Pancreas (tissue), 10 donors: ENCODE data around the gene NOG. TPM values are rescaled to one million over a fixed set of nuclear protein-coding genes. Genes with fewer than 3 reads are reported as not detected.

Experiments used
- ATAC-seq, 4 donors: fragments of 200-7000 bp; cut with Tn5 transposase; one replicate each; pipeline versions ENCODE4 v1.8.0 to v1.9.1; 2020; ENCODE audit warnings: mild to moderate bottlenecking in 4 of 4, moderate library complexity in 4 of 4
- DNase-seq, 6 donors: peaks; one replicate each; pipeline ENCODE4 v3.0.0-alpha.2; 2020
- FAIRE-seq: peaks from 2 replicates; lab custom pipeline; 2012; peaks lifted over from hg19 to GRCh38; lab: Jason Lieb, UNC
- H3K27ac ChIP-seq, 4 donors: fragments of 200-600 bp; sonication (generic); 1 replicate in 3 of 4; 2 replicates in 1 of 4; pipeline versions ENCODE4 v1.5.0 to v1.8.0; 2020
- H3K27me3 ChIP-seq, 4 donors: fragments of 200-600 bp; one replicate each; pipeline ENCODE4 v1.8.0; 2021
- H3K36me3 ChIP-seq, 3 donors: fragments of 200-600 bp; sonication (generic) in 1 of 3; one replicate each; pipeline versions ENCODE4 v1.5.0 to v1.8.0; 2020 to 2021
- H3K4me1 ChIP-seq, 3 donors: fragments of 200-600 bp; one replicate each; pipeline ENCODE4 v1.8.0; 2021
- H3K4me3 ChIP-seq, 4 donors: fragments of 200-600 bp; sonication (generic) in 2 of 4; one replicate each; pipeline versions ENCODE4 v1.5.0 to v1.8.0; 2020 to 2021
- H3K9me3 ChIP-seq, 4 donors: fragments of 200-600 bp; one replicate each; pipeline ENCODE4 v1.8.0; 2021
- WGBS, 2 donors: extraction: QIAGEN DNeasy Blood & Tissue Kit; methylation state at CpG; one replicate each; pipeline ENCODE4 v1.1.7; 2013; 5-methylcytosine and 5-hydroxymethylcytosine counted together
- intact Hi-C, 3 donors: fragments of 100-400 bp; cut with DNase I; formaldehyde crosslinking; loops; one replicate each; pipeline versions ENCODE4 v1.11.1 to v1.14.2; 2022
- polyA plus RNA-seq, 2 donors: library from polyadenylated mRNA; stranded (reverse); fragments of 200-250 nt; gene quantifications; one replicate each; pipeline ENCODE4 v1.2.3, GENCODE V29; 2013
- total RNA-seq, 6 donors: library from RNA; stranded (reverse); fragmentation: NEBNext Ultra II Directional in 4 of 6; extraction: Animal tissue kit (Norgen Biotek cat#: 25700) in 4 of 6; gene quantifications; one replicate each; pipeline versions ENCODE4 v1.2.1 to v1.2.4, GENCODE V29; 2021 to 2023
- TF ChIP-seq, protein P1 (sequence below), 4 donors: fragments of 200-600 bp; sonication (generic) in 3 of 4; IDR thresholded peaks; one replicate each; pipeline versions ENCODE4 v1.5.0 to v1.8.0; 2021; ENCODE audit warnings: antibody characterized with exemption in 4 of 4
- donor health status: healthy with polysubstance abuse.
- donor health status: DM: no; HTN: no; CAD: no; lungs with moderate emphysema.
- donor health status: DM: no; HTN: no; CAD: no.
- donor health status: control.
- donor health status: control.
- donor health status: Bipolar disorder and iron deficiency.
- donor health status: DM: yes; HTN: yes; CAD: no.
- donor health status: DM: no; HTN: no; CAD: no.
- donor health status: DM: no; HTN: no; CAD: no.
- donor health status: DM: yes; HTN: yes; CAD: no.

Gene NOG
- total and polyA plus RNA-seq, 8 donors, result 0.09 to 0.19 (median 0.13) TPM; not detected in 3

DNA sequence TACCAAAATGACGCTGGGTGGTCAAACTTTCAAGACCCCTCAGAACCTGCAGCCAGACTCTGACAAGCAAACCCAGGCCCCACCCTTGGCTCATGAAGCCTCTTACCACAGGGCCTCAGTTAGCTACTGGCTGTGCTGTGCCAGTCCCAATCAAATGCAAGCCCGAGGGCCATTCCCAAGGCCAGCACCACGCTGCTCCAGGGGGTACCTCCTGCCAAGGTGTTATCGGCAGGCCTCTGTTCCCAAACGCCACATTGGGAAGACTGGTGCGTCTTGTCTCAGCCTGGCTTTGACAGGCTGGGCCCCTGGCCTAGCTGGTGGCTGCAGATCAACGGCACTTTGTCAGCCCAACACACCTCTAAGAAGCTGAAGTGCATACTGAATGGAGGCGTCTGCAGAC lies 35.8 kb upstream of the NOG start:
- intact Hi-C loops, result no loop called here
- Histone ChIP-seq H3K36me3 (no peaks in the 10 kb centered on the region), H3K4me3 (no peak overlapping the region), H3K27me3 (no peaks in the 10 kb centered on the region), H3K9me3 (no peaks in the 10 kb centered on the region), H3K27ac (no peak overlapping the region), H3K4me1 (no peaks in the 10 kb centered on the region)
- DNase-seq (no peak), ATAC-seq (no peak), FAIRE-seq (no peak)
- TF ChIP-seq, protein P1, sequence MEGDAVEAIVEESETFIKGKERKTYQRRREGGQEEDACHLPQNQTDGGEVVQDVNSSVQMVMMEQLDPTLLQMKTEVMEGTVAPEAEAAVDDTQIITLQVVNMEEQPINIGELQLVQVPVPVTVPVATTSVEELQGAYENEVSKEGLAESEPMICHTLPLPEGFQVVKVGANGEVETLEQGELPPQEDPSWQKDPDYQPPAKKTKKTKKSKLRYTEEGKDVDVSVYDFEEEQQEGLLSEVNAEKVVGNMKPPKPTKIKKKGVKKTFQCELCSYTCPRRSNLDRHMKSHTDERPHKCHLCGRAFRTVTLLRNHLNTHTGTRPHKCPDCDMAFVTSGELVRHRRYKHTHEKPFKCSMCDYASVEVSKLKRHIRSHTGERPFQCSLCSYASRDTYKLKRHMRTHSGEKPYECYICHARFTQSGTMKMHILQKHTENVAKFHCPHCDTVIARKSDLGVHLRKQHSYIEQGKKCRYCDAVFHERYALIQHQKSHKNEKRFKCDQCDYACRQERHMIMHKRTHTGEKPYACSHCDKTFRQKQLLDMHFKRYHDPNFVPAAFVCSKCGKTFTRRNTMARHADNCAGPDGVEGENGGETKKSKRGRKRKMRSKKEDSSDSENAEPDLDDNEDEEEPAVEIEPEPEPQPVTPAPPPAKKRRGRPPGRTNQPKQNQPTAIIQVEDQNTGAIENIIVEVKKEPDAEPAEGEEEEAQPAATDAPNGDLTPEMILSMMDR (IDR thresholded peaks at IDR 0.05), result no peak
- WGBS, 2 donors, result 54 to 55% methylated on average over 8 of the region's 8 CpGs

DNA sequence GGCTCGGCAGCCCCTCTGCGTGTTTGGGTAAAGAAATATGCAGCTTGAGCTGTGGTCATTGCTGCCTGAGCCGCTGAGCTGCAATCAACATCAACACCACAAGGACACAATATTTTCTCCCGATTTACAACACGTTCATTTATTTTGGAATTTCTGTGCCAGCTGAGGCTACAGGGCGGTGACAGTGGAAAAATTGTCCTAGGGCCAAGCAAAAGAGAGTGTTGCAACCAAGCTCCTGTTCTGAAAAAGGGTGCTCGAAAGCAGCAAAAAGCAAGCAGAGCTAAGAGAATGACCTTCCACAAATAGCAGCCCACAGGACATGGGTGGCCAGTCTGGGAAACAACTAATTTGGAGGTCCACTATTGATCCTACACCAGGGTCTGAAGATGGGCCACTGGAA lies 35.4 kb upstream of the NOG start:
- WGBS, 2 donors, result 68 to 76% methylated on average over 7 of the region's 7 CpGs
- ATAC-seq (no peak), DNase-seq (no peak), FAIRE-seq (no peak)
- no peaks in the 10 kb centered on the region for H3K27me3 ChIP-seq
- intact Hi-C loops, result no loop called here
- H3K27ac ChIP-seq, result no peak overlapping the region
- H3K9me3 ChIP-seq, result no peaks in the 10 kb centered on the region
- no peaks in the 10 kb centered on the region for H3K4me1 ChIP-seq
- H3K4me3 ChIP-seq, result no peak overlapping the region
- TF ChIP-seq, protein P1 (IDR thresholded peaks at IDR 0.05), result no peak
- H3K36me3 ChIP-seq, result no peaks in the 10 kb centered on the region

DNA sequence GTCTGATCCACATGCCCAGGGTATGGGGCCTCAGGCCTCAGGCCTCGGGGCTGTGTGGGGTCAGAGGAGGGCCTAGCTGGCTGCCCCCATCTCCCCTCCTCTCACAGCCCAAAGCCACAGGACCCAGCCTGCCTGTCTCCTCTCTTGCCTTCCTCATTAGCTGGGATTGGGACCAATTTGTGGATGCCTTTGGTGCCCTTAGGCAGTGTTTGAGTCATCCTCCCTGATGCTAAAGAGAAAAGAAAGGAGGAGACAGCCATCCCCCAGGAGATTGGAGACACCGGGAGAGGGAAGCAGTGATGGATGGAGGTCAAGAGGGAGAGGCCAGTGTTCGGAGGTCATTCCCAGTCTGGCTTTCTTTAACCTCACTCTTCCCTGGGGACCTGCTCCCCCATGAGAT lies 23.3 kb upstream of the NOG start:
- no peak for ATAC-seq
- TF ChIP-seq, protein P1 (IDR thresholded peaks at IDR 0.05), result no peak
- no peak for DNase-seq
- no peak for FAIRE-seq
- intact Hi-C loops, result no loop called here
- Histone ChIP-seq H3K4me3 (no peak overlapping the region), H3K9me3 (no peaks in the 10 kb centered on the region), H3K27me3 (no peaks in the 10 kb centered on the region), H3K27ac (no peak overlapping the region), H3K36me3 (no peaks in the 10 kb centered on the region), H3K4me1 (no peaks in the 10 kb centered on the region)
- 55 to 56% methylated on average over 3 of the region's 3 CpGs for WGBS, 2 donors

DNA sequence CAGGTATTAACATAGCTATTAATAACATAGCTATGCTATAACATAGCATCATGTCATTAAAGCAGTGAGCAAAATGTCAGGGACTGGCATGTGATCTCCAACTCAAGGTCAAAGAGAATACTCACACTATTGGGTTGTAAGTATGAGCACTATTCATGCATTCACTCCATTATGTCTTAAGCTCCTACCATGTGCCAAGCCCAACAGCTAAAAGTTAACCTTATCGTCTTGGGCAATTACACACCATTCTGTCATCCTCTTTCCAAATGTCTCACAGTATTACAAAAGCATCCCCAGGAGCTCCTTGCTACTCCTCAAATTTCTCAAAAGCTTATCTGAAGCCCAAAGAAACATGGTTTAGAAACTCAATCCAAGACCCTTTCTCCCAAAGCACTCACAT lies 22.0 kb upstream of the NOG start:
- intact Hi-C loops, result no loop called here
- Histone ChIP-seq H3K4me3 (no peak overlapping the region), H3K27ac (no peak overlapping the region), H3K36me3 (no peaks in the 10 kb centered on the region), H3K27me3 (no peaks in the 10 kb centered on the region), H3K4me1 (no peaks in the 10 kb centered on the region), H3K9me3 (no peaks in the 10 kb centered on the region)
- ATAC-seq, result no peak
- no peak for DNase-seq
- no peak for FAIRE-seq
- TF ChIP-seq, protein P1 (IDR thresholded peaks at IDR 0.05), result no peak
- WGBS, 2 donors, result 81 to 86% methylated on average over 1 of the region's 1 CpG

DNA sequence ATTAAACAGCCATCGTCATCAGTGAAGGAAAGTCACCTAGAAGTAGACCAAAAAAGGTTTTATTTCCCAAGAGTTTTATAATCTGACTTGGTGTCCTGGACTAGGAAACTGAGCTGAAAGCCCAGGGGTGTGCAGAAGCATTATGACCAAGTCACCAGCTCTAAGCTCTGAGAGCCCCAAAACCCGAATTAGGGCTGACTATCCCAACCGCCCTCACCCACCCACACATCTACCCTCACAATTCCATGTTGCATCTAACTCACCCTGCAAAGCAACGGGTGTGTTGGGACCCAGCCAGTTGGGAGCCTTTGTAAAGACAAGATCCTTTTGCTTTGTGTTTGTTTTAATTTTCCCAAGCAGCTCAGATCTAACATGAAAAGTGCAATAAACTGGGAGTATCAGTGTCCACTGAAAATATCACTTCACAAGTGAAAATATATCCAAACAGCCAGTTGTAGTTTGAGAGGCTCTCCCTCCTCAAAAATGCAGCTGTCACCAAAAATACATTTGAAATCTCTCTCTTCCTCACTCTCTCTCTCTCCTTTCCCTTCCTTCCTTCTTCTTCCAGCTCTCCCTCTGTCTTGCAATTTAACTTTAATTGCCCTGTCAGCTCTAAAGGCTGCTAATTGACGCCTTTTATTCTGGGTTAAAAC lies 16.2 kb upstream of the NOG start:
- DNase-seq (no peak), ATAC-seq (no peak), FAIRE-seq (no peak)
- no peak overlapping the region for H3K4me3 ChIP-seq
- TF ChIP-seq, protein P1 (IDR thresholded peaks at IDR 0.05), result no peak
- H3K36me3 ChIP-seq, result no peaks in the 10 kb centered on the region
- no peaks in the 10 kb centered on the region for H3K4me1 ChIP-seq
- 36 to 38% methylated on average over 5 of the region's 5 CpGs for WGBS, 2 donors
- H3K27ac ChIP-seq, result no peak overlapping the region
- no peaks in the 10 kb centered on the region for H3K27me3 ChIP-seq
- intact Hi-C loops, result no loop called here
- no peaks in the 10 kb centered on the region for H3K9me3 ChIP-seq
